GM12878 (cell line): ENCODE measurements around the gene SPINK4. TPM values are rescaled to one million over a fixed set of nuclear protein-coding genes. Genes with fewer than 3 reads are reported as not detected.

ENCODE experiments used
- ATAC-seq: fragments of 200-7000 bp; cut with Tn5 transposase; 3 replicates; pipeline ENCODE4 v1.9.1; 2020; ENCODE audit warnings: mild to moderate bottlenecking, moderate library complexity
- BruUV-seq: library from RNA; stranded (reverse); fragments of 400-500 nt; replicated peaks from 2 replicates; lab custom pipeline; 2021; lab: Mats Ljungman, UMichigan
- CTCF ChIA-PET: fragments of 300-600 bp; sonication (Branson Sonifier 250); formaldehyde crosslinking; extraction: SDS; loops from one replicate; lab custom pipeline; 2021; ENCODE audit warnings: inconsistent platforms; lab: Yijun Ruan, JAX
- POLR2A ChIA-PET: fragments of 350-600 bp; formaldehyde crosslinking; extraction: SDS; loops from one replicate; lab custom pipeline; 2021; ENCODE audit warnings: inconsistent platforms; lab: Charles Lee
- RAD21 ChIA-PET: fragments of 300-600 bp; sonication (Branson Sonifier 250); formaldehyde crosslinking; loops from one replicate; lab custom pipeline; 2023; ENCODE audit warnings: antibody characterized with exemption; ENCODE audit not compliant: unreplicated experiment; lab: Charles Lee
- SMC1A ChIA-PET: fragments of 300-600 bp; sonication (Branson Sonifier 250); formaldehyde crosslinking; loops from one replicate; lab custom pipeline; 2023; ENCODE audit not compliant: unreplicated experiment, uncharacterized antibody; lab: Charles Lee
- DNase-seq: peaks from one replicate; pipeline ENCODE4 v3.0.0-alpha.2; 2011; ENCODE audit warnings: low read depth, low spot score
- FAIRE-seq: peaks from 3 replicates; lab custom pipeline; 2011; peaks lifted over from hg19 to GRCh38; lab: Jason Lieb, UNC
- H2AFZ ChIP-seq: 2 replicates; pipeline ENCODE4 v1.6.0; 2011; ENCODE audit warnings: low read depth, low read length, control low read depth; ENCODE audit not compliant: control insufficient read depth
- H3K27ac ChIP-seq: 2 replicates; pipeline ENCODE4 v1.5.1; 2011; ENCODE audit warnings: control low read depth; ENCODE audit not compliant: control insufficient read depth, insufficient read depth
- H3K27me3 ChIP-seq, 2 experiments: replicated peaks in 1 of 2; 2 replicates each; pipeline versions ENCODE4 v1.6.0 to v1.6.1; 2011; ENCODE audit warnings: low read length in 1 of 2; ENCODE audit not compliant: control insufficient read depth in 2 of 2, insufficient read depth in 2 of 2
- H3K36me3 ChIP-seq, 2 experiments: 2 replicates each; pipeline ENCODE4 v1.5.1; 2011; ENCODE audit warnings: low read length in 1 of 2; ENCODE audit not compliant: control insufficient read depth in 2 of 2, insufficient read depth in 2 of 2
- H3K4me1 ChIP-seq: 2 replicates; pipeline ENCODE4 v1.6.1; 2011; ENCODE audit warnings: mild to moderate bottlenecking, low read length, moderate library complexity, mixed read lengths; ENCODE audit not compliant: control insufficient read depth, insufficient read depth
- H3K4me2 ChIP-seq: 2 replicates; pipeline ENCODE4 v1.6.0; 2011; ENCODE audit warnings: control low read depth; ENCODE audit not compliant: control insufficient read depth, insufficient read depth
- H3K4me3 ChIP-seq: fragments of 200-600 bp; sonication (generic); 2 replicates; pipeline ENCODE4 v1.5.1; 2016
- H3K79me2 ChIP-seq: 2 replicates; pipeline ENCODE4 v1.6.0; 2011; ENCODE audit warnings: low read length; ENCODE audit not compliant: control insufficient read depth, insufficient read depth
- H3K9ac ChIP-seq: 2 replicates; pipeline ENCODE4 v1.8.0; 2011; ENCODE audit warnings: low read length, control low read depth, mixed read lengths; ENCODE audit not compliant: control insufficient read depth, insufficient read depth
- H3K9me3 ChIP-seq: replicated peaks from 3 replicates; pipeline ENCODE4 v1.5.1; 2011; ENCODE audit warnings: mild to moderate bottlenecking, low read length; ENCODE audit not compliant: control insufficient read depth, insufficient read depth
- H4K20me1 ChIP-seq: 2 replicates; pipeline ENCODE4 v1.6.0; 2011; ENCODE audit not compliant: control insufficient read depth, insufficient read depth
- BCL3 ChIP-seq: IDR thresholded peaks from 2 replicates; pipeline ENCODE4 v1.6.1; 2011; ENCODE audit warnings: borderline replicate concordance, low read depth, mild to moderate bottlenecking, moderate library complexity, low read length; ENCODE audit not compliant: insufficient read depth, poor library complexity, severe bottlenecking
- BMI1 ChIP-seq: fragments of 450-650 bp; IDR thresholded peaks from 2 replicates; pipeline ENCODE4 v1.6.1; 2016; ENCODE audit warnings: mild to moderate bottlenecking, moderate library complexity, borderline replicate concordance
- CEBPB ChIP-seq, 2 experiments: fragments of 150-350 bp in 1 of 2; IDR thresholded peaks; 2 replicates each; pipeline ENCODE4 v1.6.1; 2012 to 2014; ENCODE audit warnings: low read depth in 2 of 2, low read length in 2 of 2, borderline replicate concordance in 1 of 2, inconsistent platforms in 1 of 2
- HCFC1 ChIP-seq: fragments of 150-350 bp; IDR thresholded peaks from 2 replicates; pipeline ENCODE4 v1.6.1; 2014; ENCODE audit warnings: low read length
- IKZF1 ChIP-seq: fragments of 450-650 bp; conservative IDR thresholded peaks from 2 replicates; pipeline ENCODE4 v1.6.1; 2017; ENCODE audit warnings: antibody characterized with exemption, mild to moderate bottlenecking
- NBN ChIP-seq: fragments of 450-650 bp; IDR thresholded peaks from 2 replicates; pipeline ENCODE4 v1.6.1; 2016
- NFYB ChIP-seq: IDR thresholded peaks from 2 replicates; pipeline ENCODE4 v1.6.1; 2011; ENCODE audit warnings: low read depth, mild to moderate bottlenecking, low read length, improper control_type of control experiment, moderate library complexity; ENCODE audit not compliant: insufficient read depth
- PBX3 ChIP-seq: IDR thresholded peaks from 2 replicates; pipeline ENCODE4 v1.6.1; 2011; ENCODE audit warnings: mild to moderate bottlenecking, low read depth, low read length, moderate library complexity; ENCODE audit not compliant: insufficient replicate concordance
- POLR2AphosphoS5 ChIP-seq: IDR thresholded peaks from 2 replicates; pipeline ENCODE4 v1.6.1; 2011; ENCODE audit warnings: mild to moderate bottlenecking, low read length, inconsistent platforms
- RCOR1 ChIP-seq: conservative IDR thresholded peaks from 2 replicates; pipeline ENCODE4 v1.6.1; 2012; ENCODE audit warnings: low read depth, low read length, improper control_type of control experiment
- RELA ChIP-seq: fragments of 450-650 bp; IDR thresholded peaks from 2 replicates; pipeline ENCODE4 v1.8.0; 2014; ENCODE audit warnings: borderline replicate concordance; ENCODE audit not compliant: partially characterized antibody
- SREBF2 ChIP-seq: IDR thresholded peaks from 2 replicates; pipeline ENCODE4 v1.6.1; 2012; ENCODE audit warnings: mild to moderate bottlenecking, low read length
- SUZ12 ChIP-seq: fragments of 200-600 bp; sonication (generic); IDR thresholded peaks from one replicate; pipeline ENCODE4 v1.6.1; 2018; ENCODE audit warnings: antibody characterized with exemption, mild to moderate bottlenecking; ENCODE audit not compliant: unreplicated experiment
- WGBS: methylation state at CpG from one replicate; pipeline ENCODE4 v1.1.6; 2016; ENCODE audit warnings: low lambda C conversion rate; ENCODE audit not compliant: insufficient replicate concordance, insufficient coverage; ENCODE audit errors: missing lambda C conversion rate; 5-methylcytosine and 5-hydroxymethylcytosine counted together
- in situ Hi-C: fragments of 300-500 bp; cut with MboI; formaldehyde crosslinking; loops from 9 replicates; pipeline ENCODE4 v1.14.3; 2018; ENCODE audit warnings: mixed read lengths
- intact Hi-C: fragments of 100-400 bp; cut with micrococcal nuclease; formaldehyde crosslinking; loops from one replicate; pipeline ENCODE4 v1.14.2; 2022; ENCODE audit not compliant: unreplicated experiment
- polyA plus RNA-seq, 11 experiments: library from polyadenylated mRNA; depleted of rRNA in 4 of 11; unstranded in 6 of 11; stranded (reverse) in 5 of 11; fragments of >200 nt; fragmentation: Nextera tagmentation in 4 of 11; fragmentation: Illumina TruSeq in 1 of 11; extraction: Ambion mirVana in 4 of 11; extraction: Trizol in 1 of 11; gene quantifications; 1 replicate in 1 of 11; 2 replicates in 10 of 11; pipeline versions ENCODE4 v1.2.1 to v1.2.3, GENCODE V29; 2011 to 2016; ENCODE audit warnings: inconsistent platforms in 2 of 11, missing spikeins in 2 of 11, low read depth in 1 of 11
- total RNA-seq, 4 experiments: library from RNA; depleted of rRNA in 3 of 4; stranded (reverse); fragments of >200 nt in 3 of 4; fragmentation: Illumina TruSeq in 1 of 4; extraction: Trizol in 1 of 4; gene quantifications; 2 replicates each; pipeline versions ENCODE4 v1.2.1 to v1.2.3, GENCODE V29; 2013 to 2021

The SPINK4 gene
- total and polyA plus RNA-seq, 10 of the 15 experiments (the other 5 are each of a cell fraction or from before 2014, with no cell fraction given): not detected

- TF ChIP-seq SUZ12 (no peak), NBN (no peak), BCL3 (no peak)
Measured at GRCh38 chr9:33272061-33272460, 32.1 kb downstream of the SPINK4 start (continued).

GRCh38 chr9:33273266-33273971 lies 33.5 kb downstream of the SPINK4 start:
- BruUV-seq: no TSS peak
- Histone ChIP-seq H3K4me2 (no peak overlapping the region), H3K9me3 (no peaks in the 10 kb centered on the region), H3K36me3 (peaks cover 0 to 56% of the 10 kb centered on the region in 2 experiments; a peak in 3 of 4 replicates), H3K27ac (no peak overlapping the region), H3K4me1 (no peaks in the 10 kb centered on the region; the same call in 1 of the 2 replicates), H3K9ac (no peak overlapping the region), H3K27me3 (no peaks in the 10 kb centered on the region), H4K20me1 (no peaks in the 10 kb centered on the region), H3K4me3 (no peak overlapping the region), H2AFZ (no peak overlapping the region)
- intact Hi-C loops: no loop called here
- 82% methylated on average over 3 of the region's 3 CpGs for WGBS
- ChIA-PET RAD21 (interaction anchor here (1.9 kb wide), 1 partner anchor 13 kb away, joined by 5 read pairs; no protein-coding TSS in a partner anchor), CTCF (interaction anchor here (0.6 to 2.4 kb wide), 7 partner anchors 9 to 895 kb away, joined by 3 to 14 read pairs (median 4); no protein-coding TSS in a partner anchor), SMC1A (interaction anchor here (0.7 to 1.5 kb wide), 5 partner anchors 10 to 78 kb away, joined by 3 to 5 read pairs (median 3); no protein-coding TSS in a partner anchor)
- FAIRE-seq (no peak), DNase-seq (no peak), ATAC-seq (no peak)
- in situ Hi-C loops: no loop called here
- TF ChIP-seq POLR2AphosphoS5: no peak
- no peak for TF ChIP-seq SUZ12
- no peak for TF ChIP-seq NFYB
- TF ChIP-seq HCFC1: no peak
- TF ChIP-seq IKZF1: no peak
- no peak for TF ChIP-seq SREBF2
- no peak for TF ChIP-seq RELA
- TF ChIP-seq CEBPB (IDR thresholded peaks at IDR 0.05; ENCODE audit: borderline replicate concordance in 1 of 2, low read depth in 2 of 2, low read length in 2 of 2): no peak
- no peak for TF ChIP-seq NBN
- TF ChIP-seq RCOR1: no peak
- no peak for TF ChIP-seq PBX3
- TF ChIP-seq BMI1: no peak
- TF ChIP-seq, all 136 proteins: peak for 0
- H3K79me2 ChIP-seq: peaks cover 4% of the 10 kb centered on the region
- POLR2A ChIA-PET: interaction anchor here (0.6 to 1.5 kb wide), 5 partner anchors 10 to 157 kb away, joined by 3 to 5 read pairs (median 4); no protein-coding TSS in a partner anchor
